GM12864 (cell line): ENCODE measurements around the gene MCM3AP.

Experiments
- DNase-seq: peaks from one replicate; pipeline ENCODE4 v3.0.0-alpha.2; 2011; ENCODE audit warnings: low read depth
- H3K4me3 ChIP-seq: 2 replicates; pipeline ENCODE4 v1.5.1; 2011; ENCODE audit warnings: mild to moderate bottlenecking, low read depth, low read length, control low read depth
- CTCF ChIP-seq: IDR thresholded peaks from 2 replicates; pipeline ENCODE4 v1.5.1; 2011; ENCODE audit warnings: low read depth, mild to moderate bottlenecking, moderate library complexity, low read length, control low read depth, inconsistent platforms; ENCODE audit errors: missing control alignments

MCM3AP gene

DNA sequence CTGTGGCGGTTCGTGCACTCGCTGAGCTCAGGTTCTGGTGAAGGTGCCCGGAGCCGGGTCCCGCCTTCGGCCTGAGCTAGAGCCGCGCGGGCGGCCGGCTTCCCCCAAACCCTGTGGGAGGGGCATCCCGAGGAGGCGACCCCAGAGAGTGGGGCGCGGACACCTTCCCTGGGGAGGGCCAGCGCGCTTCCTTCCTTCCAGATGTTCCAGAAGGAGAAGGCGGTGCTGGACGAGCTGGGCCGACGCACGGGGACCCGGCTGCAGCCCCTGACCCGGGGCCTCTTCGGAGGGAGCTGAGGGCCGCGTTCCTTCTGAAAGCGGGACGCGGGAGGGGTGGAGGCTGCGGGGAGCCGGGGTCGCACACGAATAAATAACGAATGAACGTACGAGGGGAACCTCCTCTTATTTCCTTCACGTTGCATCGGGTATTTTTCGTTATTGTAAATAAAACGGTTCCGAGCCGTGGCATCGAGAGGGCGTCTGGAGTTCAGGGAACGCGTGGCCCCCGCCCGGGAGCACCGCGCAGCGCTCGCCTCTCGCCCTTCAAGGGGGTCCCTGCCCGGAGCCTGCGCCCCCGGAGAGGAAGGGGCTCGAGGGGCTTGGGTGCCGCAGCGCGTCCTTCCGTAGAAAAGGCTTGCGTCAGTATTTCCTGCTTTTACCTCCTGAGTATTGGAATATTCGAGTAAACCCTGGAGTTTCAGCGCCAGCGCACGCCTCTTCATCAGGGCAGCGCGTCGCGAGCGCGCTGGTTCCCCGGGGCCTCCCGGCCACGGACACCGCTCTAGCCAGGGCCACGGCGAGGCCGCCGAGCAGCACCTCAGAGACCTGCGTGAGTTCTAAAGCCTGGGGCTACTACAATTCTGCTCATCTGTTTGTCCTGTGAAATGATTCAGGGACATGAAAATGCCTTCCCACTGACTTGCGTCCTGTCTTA, 12.2 kb upstream of the MCM3AP start:
- 0 out of 2 replicates have a peak overlapping the region, but pooled peaks have one; percentile 12 for H3K4me3 ChIP-seq
- no peak for TF ChIP-seq CTCF
- DNase-seq = no peak

GRCh38 chr21:46295996-46296752, 10.8 kb upstream of the MCM3AP start:
- H3K4me3 ChIP-seq = no peak overlapping the region
- no peak for TF ChIP-seq CTCF
- peak; percentile 60 for DNase-seq

DNA sequence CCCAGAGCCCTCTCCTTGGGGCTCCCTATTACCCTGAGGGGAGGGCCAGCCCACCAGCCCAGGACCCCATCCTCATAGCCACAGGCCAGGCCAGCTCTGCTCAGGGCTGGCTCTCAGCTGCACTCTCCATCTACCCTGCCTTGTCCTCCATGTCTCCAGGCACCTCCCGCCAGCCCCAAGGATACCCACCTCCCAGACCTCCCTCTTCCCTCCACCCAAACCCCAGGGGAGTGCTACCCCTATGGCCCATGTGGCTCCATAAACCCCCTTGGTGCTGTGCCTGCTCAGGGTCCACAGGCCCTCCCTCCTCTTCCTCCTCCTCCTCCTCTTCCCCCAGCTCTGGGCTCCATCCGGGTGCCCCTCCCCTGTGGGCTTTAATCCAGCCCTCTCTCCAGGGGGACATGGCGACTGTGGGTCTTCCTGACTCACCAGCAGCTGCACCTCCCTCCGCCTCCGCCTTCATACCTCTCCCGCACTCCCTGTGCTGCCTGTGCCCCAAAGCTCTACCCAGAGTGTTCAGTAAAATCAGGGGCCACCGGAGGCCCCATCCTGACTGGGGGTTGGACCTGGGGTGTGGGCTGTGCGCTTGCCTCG, 9.9 kb upstream of the MCM3AP start:
- no peak overlapping the region for H3K4me3 ChIP-seq
- no peak for DNase-seq
- TF ChIP-seq CTCF = no peak

DNA sequence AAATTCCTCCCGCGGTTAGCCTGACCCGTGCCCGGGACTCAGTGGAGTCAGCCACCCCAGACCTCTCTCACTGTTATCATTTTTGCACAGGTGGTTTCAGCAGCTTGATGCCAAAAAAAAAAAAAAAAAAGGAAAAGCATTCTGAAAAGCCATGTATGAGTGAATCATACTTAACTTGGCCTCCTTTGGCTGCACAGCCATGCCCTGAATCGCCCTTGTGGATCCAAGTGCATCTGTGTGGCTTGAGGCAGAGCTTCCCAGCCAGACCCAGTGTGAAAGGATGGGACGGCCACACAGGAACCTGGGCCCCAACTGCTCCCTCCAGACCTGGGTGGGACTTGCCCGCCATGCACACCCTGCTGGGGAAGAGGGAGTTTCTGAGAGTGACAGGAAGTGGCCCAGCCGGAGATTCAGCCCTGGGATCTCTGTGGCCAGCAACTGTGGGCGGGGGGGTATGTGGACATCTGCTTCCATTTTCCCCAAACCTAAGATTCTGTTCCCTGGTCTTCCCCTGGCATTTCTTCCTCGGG, 9.3 kb upstream of the MCM3AP start:
- no peak for TF ChIP-seq CTCF
- H3K4me3 ChIP-seq = no peak overlapping the region
- DNase-seq = no peak

DNA sequence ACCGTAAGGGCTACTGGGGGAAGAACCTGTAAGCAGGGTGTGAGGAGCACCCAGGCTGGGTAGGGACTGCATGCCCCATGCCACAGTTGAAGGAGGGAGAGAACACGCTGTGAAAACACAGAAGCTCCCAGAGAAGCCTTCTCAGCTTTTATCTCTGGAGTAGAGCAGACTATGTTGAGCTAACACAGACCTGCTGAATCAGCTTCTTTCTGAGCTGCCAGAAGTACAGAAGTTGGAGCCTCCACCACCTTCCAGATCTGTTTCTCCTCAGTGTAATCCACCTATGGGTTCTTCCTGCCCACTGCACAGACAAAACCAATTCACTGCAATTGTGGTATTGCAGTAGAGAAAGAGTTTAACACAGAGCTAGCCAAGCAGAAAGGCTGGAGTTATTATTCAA, 6.2 kb upstream of the MCM3AP start:
- H3K4me3 ChIP-seq = no peak overlapping the region
- no peak for TF ChIP-seq CTCF
- no peak for DNase-seq

GRCh38 chr21:46289655-46290179, 4.3 kb upstream of the MCM3AP start:
- no peak for DNase-seq
- no peak overlapping the region for H3K4me3 ChIP-seq
- no peak for TF ChIP-seq CTCF
